ENCODE results near the gene ZNF837. TPM values are rescaled to one million over a fixed set of nuclear protein-coding genes. Genes with fewer than 3 reads are reported as not detected.

Gene ZNF837
- polyA plus RNA-seq, 1 donor (not counting 4 experiments of a cell fraction or from before 2014, with no cell fraction given): 0.29 TPM

- Histone ChIP-seq H3K9ac (ENCODE audit: control insufficient read depth, extremely low read depth, insufficient read depth, low read length) (no peak overlapping the region), H3K36me3 (ENCODE audit: control insufficient read depth in 2 of 2, extremely low read depth in 1 of 2, insufficient read depth in 2 of 2, low read length in 2 of 2) (peaks cover 13 to 14% of the 10 kb centered on the region in 2 experiments), H3K27me3 (ENCODE audit: control insufficient read depth, extremely low read depth, insufficient read depth, low read length) (no peaks in the 10 kb centered on the region), H3K9me1 (ENCODE audit: control insufficient read depth, extremely low read depth, insufficient read depth, low read length) (peaks cover 8% of the 10 kb centered on the region), H4K20me1 (ENCODE audit: control insufficient read depth, extremely low read depth, insufficient read depth, low read length) (peaks cover 5% of the 10 kb centered on the region), H3K79me2 (ENCODE audit: control insufficient read depth, insufficient read depth, low read length) (no peaks in the 10 kb centered on the region), H3K9me3 (ENCODE audit: control insufficient read depth, low read depth, low read length) (no peaks in the 10 kb centered on the region), H3K4me3 (ENCODE audit: control insufficient read depth in 2 of 3, extremely low read depth in 1 of 3, insufficient read depth in 2 of 3, low read depth in 1 of 3, low read length in 3 of 3) (peak overlapping the region in 1 of 3 experiments; percentile 8), H3K4me2 (ENCODE audit: control insufficient read depth, extremely low read depth, insufficient read depth, low read depth, low read length) (peak overlapping the region; percentile 53), H3K27ac (ENCODE audit: control insufficient read depth, insufficient read depth, low read length) (peak overlapping the region; percentile 19), H3K4me1 (ENCODE audit: control insufficient read depth, extremely low read depth, insufficient read depth, low read length) (peaks cover 18% of the 10 kb centered on the region), H2AFZ (ENCODE audit: control insufficient read depth, low read length) (no peak overlapping the region)
- dilution Hi-C loops (cut with MboI; ENCODE audit: extremely low pct_ligation_motif_present, low sequenced_read_pairs): no loop called here
- TF ChIP-seq CTCF (optimal IDR thresholded peaks at IDR 0.05 in 1 of 3, IDR thresholded peaks at IDR 0.05 in 1 of 3, conservative IDR thresholded peaks at IDR 0.05 in 1 of 3; ENCODE audit: extremely low read depth in 1 of 3, insufficient read depth in 2 of 3, low read length in 3 of 3): no peak
- FAIRE-seq (peak; percentile 98), DNase-seq (ENCODE audit: low read depth, low spot score) (peak; percentile 84)
These were observed 61.6 kb downstream of the ZNF837 start for GRCh38 chr19:58319241-58319640.

- no peak for FAIRE-seq
- peaks cover 5% of the 10 kb centered on the region for H4K20me1 ChIP-seq (ENCODE audit: control insufficient read depth, extremely low read depth, insufficient read depth, low read length)
These were observed 62.5 kb downstream of the ZNF837 start for GRCh38 chr19:58318297-58318696.

More at GRCh38 chr19:58318297-58318696, 62.5 kb downstream of the ZNF837 start:
- H3K4me2 ChIP-seq (ENCODE audit: control insufficient read depth, extremely low read depth, insufficient read depth, low read depth, low read length): no peak overlapping the region
- peaks cover 13 to 14% of the 10 kb centered on the region in 2 experiments for H3K36me3 ChIP-seq (ENCODE audit: control insufficient read depth in 2 of 2, extremely low read depth in 1 of 2, insufficient read depth in 2 of 2, low read length in 2 of 2)
- H3K27me3 ChIP-seq (ENCODE audit: control insufficient read depth, extremely low read depth, insufficient read depth, low read length): no peaks in the 10 kb centered on the region
- H3K79me2 ChIP-seq (ENCODE audit: control insufficient read depth, insufficient read depth, low read length): no peaks in the 10 kb centered on the region
- no peak for DNase-seq (ENCODE audit: low read depth, low spot score)
- no peak overlapping the region for H3K9ac ChIP-seq (ENCODE audit: control insufficient read depth, extremely low read depth, insufficient read depth, low read length)
- no peak overlapping the region for H2AFZ ChIP-seq (ENCODE audit: control insufficient read depth, low read length)
- no peaks in the 10 kb centered on the region for H3K9me3 ChIP-seq (ENCODE audit: control insufficient read depth, low read depth, low read length)
- no peak overlapping the region for H3K4me3 ChIP-seq (ENCODE audit: control insufficient read depth in 2 of 3, extremely low read depth in 1 of 3, insufficient read depth in 2 of 3, low read depth in 1 of 3, low read length in 3 of 3)
- no peak overlapping the region for H3K27ac ChIP-seq (ENCODE audit: control insufficient read depth, insufficient read depth, low read length)
- peaks cover 8% of the 10 kb centered on the region for H3K9me1 ChIP-seq (ENCODE audit: control insufficient read depth, extremely low read depth, insufficient read depth, low read length)
- TF ChIP-seq EZH2 (IDR thresholded peaks at IDR 0.05; ENCODE audit: low read length): no peak
- no peak for TF ChIP-seq CTCF (optimal IDR thresholded peaks at IDR 0.05 in 1 of 3, IDR thresholded peaks at IDR 0.05 in 1 of 3, conservative IDR thresholded peaks at IDR 0.05 in 1 of 3; ENCODE audit: extremely low read depth in 1 of 3, insufficient read depth in 2 of 3, low read length in 3 of 3)
- peaks cover 18% of the 10 kb centered on the region for H3K4me1 ChIP-seq (ENCODE audit: control insufficient read depth, extremely low read depth, insufficient read depth, low read length)
- dilution Hi-C loops (cut with MboI; ENCODE audit: extremely low pct_ligation_motif_present, low sequenced_read_pairs): no loop called here

Small RNA genes within 50 kb of the gene (small RNA-seq; reads per million reads assigned to genes)
- gene MIR4754 (ENCODE audit: insufficient read length in 3 of 3, low read depth in 3 of 3, low replicate concordance in 1 of 3): 0 to 0.25 (median 0) reads per million in 3 experiments
- 0 to 1.7 (median 0.50) reads per million in 3 experiments for gene MIR6806 (ENCODE audit: insufficient read length in 3 of 3, low read depth in 3 of 3, low replicate concordance in 1 of 3)
- gene RNA5SP473 (ENCODE audit: insufficient read length in 3 of 3, low read depth in 3 of 3, low replicate concordance in 1 of 3): 0 to 5.0 (median 0.75) reads per million in 3 experiments

Other genes with a start within 250 kb of the ZNF837 start
- gene ZNF329, start 230.2 kb downstream of the ZNF837 start, polyA plus RNA-seq: 6.9 to 8.5 TPM (median 8.4 TPM) in 3 replicates
- gene ZNF274, start 198.0 kb downstream of the ZNF837 start, polyA plus RNA-seq: 25.0 to 31.2 TPM (median 25.9 TPM) in 3 replicates
- gene ZNF544, start 152.1 kb downstream of the ZNF837 start, polyA plus RNA-seq: 28.2 to 38.4 TPM (median 30.9 TPM) in 3 replicates
- 2.5 to 2.8 TPM (median 2.7 TPM) in 3 replicates for gene ZNF8, start 102.1 kb downstream of the ZNF837 start, polyA plus RNA-seq
- gene ERVK3-1, start 75.7 kb downstream of the ZNF837 start, polyA plus RNA-seq: 42.5 to 48.6 TPM (median 44.8 TPM) in 3 replicates
- 2.5 to 3.4 TPM (median 2.8 TPM) in 3 replicates for gene ZSCAN22, start 54.0 kb downstream of the ZNF837 start, polyA plus RNA-seq
- gene A1BG, start 27.5 kb downstream of the ZNF837 start, polyA plus RNA-seq: 1.4 to 2.5 TPM (median 1.8 TPM) in 3 replicates
- 0.29 to 0.72 TPM (median 0.32 TPM) in 3 replicates for gene ZNF497, start 18.3 kb downstream of the ZNF837 start, polyA plus RNA-seq
- gene RPS5, start 6.2 kb upstream of the ZNF837 start, polyA plus RNA-seq: 1,865 to 3,107 TPM (median 2,056 TPM) in 3 replicates
- 0.06 TPM in 1 of 3 replicates, not detected in the others for gene RNF225, start 14.6 kb upstream of the ZNF837 start, polyA plus RNA-seq
- gene ZNF584, start 27.6 kb upstream of the ZNF837 start, polyA plus RNA-seq: 12.2 to 15.5 TPM (median 12.9 TPM) in 3 replicates
- 1.5 to 2.1 TPM (median 1.6 TPM) in 3 replicates for gene ZNF132, start 59.1 kb upstream of the ZNF837 start, polyA plus RNA-seq
- gene ZNF324B, start 70.6 kb upstream of the ZNF837 start, polyA plus RNA-seq: 2.0 to 3.5 TPM (median 2.5 TPM) in 3 replicates
- gene ZNF324, start 86.0 kb upstream of the ZNF837 start, polyA plus RNA-seq: 5.0 to 10.8 TPM (median 6.6 TPM) in 3 replicates
- 2.1 to 4.7 TPM (median 2.7 TPM) in 3 replicates for gene ZNF446, start 95.3 kb upstream of the ZNF837 start, polyA plus RNA-seq
- 13.4 to 15.4 TPM (median 14.7 TPM) in 3 replicates for gene SLC27A5, start 131.0 kb upstream of the ZNF837 start, polyA plus RNA-seq
- 3.1 to 8.2 TPM (median 4.6 TPM) in 3 replicates for gene ZBTB45, start 138.8 kb upstream of the ZNF837 start, polyA plus RNA-seq
- 290 to 316 TPM (median 298 TPM) in 3 replicates for gene TRIM28, start 163.0 kb upstream of the ZNF837 start, polyA plus RNA-seq
- gene CHMP2A, start 174.1 kb upstream of the ZNF837 start, polyA plus RNA-seq: 105 to 167 TPM (median 115 TPM) in 3 replicates
- 55.9 to 104 TPM (median 82.6 TPM) in 3 replicates for gene UBE2M, start 177.6 kb upstream of the ZNF837 start, polyA plus RNA-seq
- 5.0 to 14.5 TPM (median 7.4 TPM) in 3 replicates for gene MZF1, start 192.3 kb upstream of the ZNF837 start, polyA plus RNA-seq